Central memory CD8-positive, alpha-beta T cell (primary cell): ENCODE measurements around the gene LCN12.
A peak's percentile ranks its signal among the peaks of the same experiment; 100 is the strongest.

ENCODE experiments used
- ATAC-seq: fragments of 150-1000 bp; cut with Tn5 transposase; replicated peaks from 2 replicates; pipeline ENCODE4 v1.10.0; 2022; ENCODE audit warnings: mild to moderate bottlenecking, moderate FRiP score, moderate number of reproducible peaks; ENCODE audit not compliant: poor library complexity, severe bottlenecking; ENCODE audit errors: extremely low read depth
- DNase-seq, 2 donors: peaks; one replicate each; pipeline ENCODE4 v3.0.0; 2021; ENCODE audit warnings: low spot score in 2 of 2
- H3K27ac Mint-ChIP-seq: one replicate; pipeline ENCODE4 v1.8.0; 2022; ENCODE audit warnings: low read depth, mild to moderate bottlenecking, moderate library complexity, mixed read lengths
- H3K27me3 Mint-ChIP-seq: one replicate; pipeline ENCODE4 v1.8.0; 2022; ENCODE audit warnings: mixed read lengths
- H3K36me3 Mint-ChIP-seq: one replicate; pipeline ENCODE4 v1.8.0; 2022; ENCODE audit warnings: mild to moderate bottlenecking, moderate library complexity, mixed read lengths; ENCODE audit not compliant: insufficient read depth
- H3K4me1 Mint-ChIP-seq: one replicate; pipeline ENCODE4 v1.8.0; 2022; ENCODE audit warnings: mixed read lengths
- H3K4me3 Mint-ChIP-seq: one replicate; pipeline ENCODE4 v1.8.0; 2022; ENCODE audit warnings: mild to moderate bottlenecking, moderate library complexity, mixed read lengths
- H3K9me3 Mint-ChIP-seq: one replicate; pipeline ENCODE4 v1.8.0; 2022; ENCODE audit warnings: mixed read lengths

The LCN12 gene

DNA sequence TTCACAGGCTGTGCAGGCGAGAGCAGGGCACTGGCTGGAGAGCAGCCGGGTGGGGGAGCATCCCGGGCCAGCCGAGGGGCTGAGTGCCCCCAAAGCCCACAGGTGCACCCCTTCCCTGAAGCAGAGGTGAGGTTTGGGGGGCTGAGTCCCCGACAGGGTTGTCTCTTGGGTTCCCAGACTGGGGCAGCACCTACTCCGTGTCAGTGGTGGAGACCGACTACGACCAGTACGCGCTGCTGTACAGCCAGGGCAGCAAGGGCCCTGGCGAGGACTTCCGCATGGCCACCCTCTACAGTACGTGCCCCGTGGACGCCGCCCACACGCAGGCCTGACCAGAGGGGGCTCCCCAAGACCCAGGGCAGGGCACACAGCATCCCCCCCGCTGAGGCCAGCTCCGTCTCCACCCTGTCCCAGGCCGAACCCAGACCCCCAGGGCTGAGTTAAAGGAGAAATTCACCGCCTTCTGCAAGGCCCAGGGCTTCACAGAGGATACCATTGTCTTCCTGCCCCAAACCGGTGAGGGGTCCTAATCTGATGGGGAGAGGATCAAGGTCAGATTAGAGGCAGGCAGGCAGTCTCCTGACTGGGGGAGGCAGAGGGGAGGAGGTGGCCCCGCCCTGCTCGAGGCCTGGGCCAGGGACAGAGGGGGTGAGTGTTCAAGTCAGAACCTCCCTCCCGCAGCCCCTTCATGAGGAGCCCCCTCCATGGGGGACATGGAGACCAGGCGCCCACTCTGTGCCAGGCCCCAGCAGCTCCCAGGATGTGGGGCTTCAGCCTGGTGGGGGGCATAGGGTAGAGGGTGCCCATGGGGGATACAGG is 27.9 kb downstream of the LCN12 start:
- H3K4me3 Mint-ChIP-seq, result no peak overlapping the region
- peaks cover 12% of the 10 kb centered on the region for H3K27me3 Mint-ChIP-seq
- H3K36me3 Mint-ChIP-seq, result peaks cover 2% of the 10 kb centered on the region
- ATAC-seq, result no peak
- DNase-seq, result no peak
- no peaks in the 10 kb centered on the region for H3K9me3 Mint-ChIP-seq
- H3K4me1 Mint-ChIP-seq, result peaks cover 24% of the 10 kb centered on the region
- H3K27ac Mint-ChIP-seq, result no peak overlapping the region

DNA sequence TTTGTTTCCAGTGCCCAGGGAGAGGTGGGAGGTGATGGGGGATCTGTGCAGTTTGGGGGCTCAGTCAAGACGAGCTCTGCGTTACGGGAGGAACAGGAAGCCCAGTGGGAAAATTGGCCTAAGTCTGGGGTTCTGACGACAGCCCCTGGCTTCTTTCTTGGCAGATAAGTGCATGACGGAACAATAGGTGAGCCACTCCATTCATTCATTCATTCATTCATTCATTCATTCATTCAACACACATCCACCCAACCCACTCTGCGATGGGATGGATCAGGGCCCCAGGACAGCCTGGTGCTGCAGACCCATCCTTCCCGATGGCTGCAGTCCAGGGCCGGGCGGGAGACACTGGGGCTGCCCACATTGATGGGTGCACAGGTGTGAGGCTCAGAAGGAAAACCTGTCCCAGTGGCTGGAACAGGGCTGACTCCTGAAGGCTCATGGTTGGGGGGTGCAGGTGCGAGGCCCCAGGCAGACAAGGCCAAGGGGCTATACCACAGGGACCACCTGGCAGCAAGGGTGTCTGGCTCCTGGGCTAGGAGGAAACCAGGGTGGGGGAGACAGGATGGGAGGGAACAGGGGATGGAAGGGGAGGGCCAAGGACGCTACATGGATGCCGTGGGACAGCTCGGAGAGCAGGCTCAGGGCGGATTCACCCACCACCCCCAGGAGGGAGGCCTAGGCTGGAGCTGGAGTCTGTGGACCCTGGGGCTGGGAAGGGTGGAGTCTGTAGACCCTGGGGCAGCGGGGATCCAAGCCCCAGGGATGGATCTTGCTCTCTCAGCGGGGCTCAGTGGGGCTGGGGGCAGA is 28.8 kb downstream of the LCN12 start:
- no peak overlapping the region for H3K27ac Mint-ChIP-seq
- no peaks in the 10 kb centered on the region for H3K9me3 Mint-ChIP-seq
- no peak for ATAC-seq

DNA sequence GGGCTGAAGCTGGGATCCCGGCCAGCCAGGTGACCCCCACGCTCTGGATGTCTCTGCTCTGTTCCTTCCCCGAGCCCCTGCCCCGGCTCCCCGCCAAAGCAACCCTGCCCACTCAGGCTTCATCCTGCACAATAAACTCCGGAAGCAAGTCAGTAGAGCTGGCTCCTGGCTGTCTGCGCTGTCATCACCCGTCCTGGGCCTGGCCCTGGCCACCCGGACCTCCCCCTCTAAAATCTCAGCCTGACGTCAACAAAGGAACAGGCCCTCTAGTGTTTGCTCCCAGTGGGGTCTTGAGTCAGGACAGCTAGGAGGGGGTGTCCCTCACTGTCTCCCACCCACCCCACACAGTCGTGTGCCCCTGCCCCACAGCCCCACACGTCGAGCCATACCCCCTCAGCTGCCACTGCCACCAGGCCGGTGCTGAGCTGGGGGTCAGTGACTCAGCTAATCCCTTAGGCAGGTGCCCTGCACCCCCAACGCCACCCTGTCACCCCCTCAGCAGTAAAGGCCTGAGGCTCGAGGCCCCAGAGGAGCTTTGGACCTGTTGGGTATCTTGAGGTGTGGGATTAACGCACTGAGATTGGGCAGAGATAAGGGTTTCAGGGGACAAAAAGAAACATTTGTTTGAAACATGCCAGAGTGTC is 29.6 kb downstream of the LCN12 start:
- DNase-seq (no peak), ATAC-seq (no peak)
- Mint-ChIP-seq H3K36me3 (peaks cover 2% of the 10 kb centered on the region), H3K4me1 (peaks cover 7% of the 10 kb centered on the region), H3K27me3 (peaks cover 12% of the 10 kb centered on the region), H3K27ac (no peak overlapping the region), H3K9me3 (no peaks in the 10 kb centered on the region), H3K4me3 (no peak overlapping the region)

More for the DNA sequence above, 28.8 kb downstream of the LCN12 start:
- Mint-ChIP-seq H3K36me3 (peaks cover 2% of the 10 kb centered on the region), H3K4me1 (peaks cover 15% of the 10 kb centered on the region), H3K27me3 (peaks cover 12% of the 10 kb centered on the region), H3K4me3 (no peak overlapping the region)
- no peak for DNase-seq

DNA sequence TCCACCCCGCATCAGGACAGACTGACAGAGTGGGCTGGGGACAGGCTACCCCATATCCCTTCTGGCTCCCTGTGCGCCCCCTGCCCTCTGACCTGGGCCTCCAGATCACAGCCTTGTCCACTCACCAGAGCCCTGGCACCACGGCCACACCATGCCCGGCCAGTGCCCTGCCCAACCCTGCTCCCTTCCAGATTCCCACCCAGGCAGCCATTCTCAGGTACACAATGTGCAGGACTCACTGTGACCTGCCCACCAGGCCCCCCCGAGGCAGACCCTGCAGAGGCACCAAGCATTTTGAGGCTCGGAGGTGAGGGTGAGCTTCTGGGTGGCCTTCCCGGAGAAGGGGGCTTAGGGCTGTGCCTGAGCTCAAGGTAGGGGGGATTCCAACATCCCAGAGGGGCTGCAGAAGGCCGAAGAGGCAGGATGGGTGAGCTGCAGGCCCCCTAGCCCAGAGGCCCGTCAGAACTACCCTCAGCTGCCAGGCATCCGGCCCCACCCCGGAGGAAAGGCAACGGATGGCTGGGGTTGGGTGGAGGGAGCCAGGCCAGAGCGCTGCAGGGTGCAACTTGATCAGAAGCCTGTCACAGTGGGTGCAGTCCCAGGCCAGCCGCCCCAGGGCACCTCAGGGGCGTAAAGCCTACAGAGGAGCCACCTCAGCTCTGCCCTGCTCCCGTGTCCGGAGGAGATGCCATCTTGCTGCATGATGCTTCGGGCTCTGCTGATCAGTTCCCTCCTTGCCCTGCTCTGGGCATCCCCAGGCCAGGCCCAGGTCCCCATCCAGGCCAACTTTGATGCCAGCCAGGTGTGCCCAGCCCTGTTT is 30.4 kb downstream of the LCN12 start, which contains the start of gene LCNL1:
Gene LCNL1 (plus strand): TSS at position 762 of the 820 bp plus-strand sequence. CDS start 594 bp downstream, outside the sequence.
- Mint-ChIP-seq H3K9me3 (no peaks in the 10 kb centered on the region), H3K4me1 (peaks cover 7% of the 10 kb centered on the region), H3K27ac (no peak within 1 kb of the TSS), H3K4me3 (no peak within 1 kb of the TSS), H3K36me3 (peaks cover 2% of the 10 kb centered on the region), H3K27me3 (peaks cover 12% of the 10 kb centered on the region)
- ATAC-seq, result no peak
- DNase-seq, result no peak

DNA sequence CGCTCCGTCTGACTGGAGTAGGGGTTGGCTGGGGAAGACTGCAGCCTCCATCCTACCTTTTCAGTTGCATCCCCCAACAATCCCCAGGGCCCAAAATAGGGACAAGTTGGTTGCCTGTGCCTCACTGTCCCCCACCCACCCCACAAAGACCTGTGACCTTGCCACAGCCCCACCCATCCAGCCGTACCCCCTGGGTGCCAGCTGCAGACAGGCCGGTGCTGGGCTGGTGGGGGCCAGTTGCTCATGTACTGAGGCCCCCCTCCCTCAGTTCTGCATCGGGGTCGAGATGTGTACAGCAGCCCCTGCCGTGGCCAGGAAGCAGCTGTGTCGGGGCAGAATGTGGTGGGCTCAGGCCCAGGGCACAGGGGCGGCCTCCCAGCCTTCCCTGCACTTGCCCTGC is 31.1 kb downstream of the LCN12 start:
- no peak for ATAC-seq
- peaks cover 12% of the 10 kb centered on the region for H3K27me3 Mint-ChIP-seq
- no peaks in the 10 kb centered on the region for H3K9me3 Mint-ChIP-seq
- no peak overlapping the region for H3K4me3 Mint-ChIP-seq
- H3K4me1 Mint-ChIP-seq, result peaks cover 7% of the 10 kb centered on the region
- H3K27ac Mint-ChIP-seq, result no peak overlapping the region
- peaks cover 2% of the 10 kb centered on the region for H3K36me3 Mint-ChIP-seq
- no peak for DNase-seq

DNA sequence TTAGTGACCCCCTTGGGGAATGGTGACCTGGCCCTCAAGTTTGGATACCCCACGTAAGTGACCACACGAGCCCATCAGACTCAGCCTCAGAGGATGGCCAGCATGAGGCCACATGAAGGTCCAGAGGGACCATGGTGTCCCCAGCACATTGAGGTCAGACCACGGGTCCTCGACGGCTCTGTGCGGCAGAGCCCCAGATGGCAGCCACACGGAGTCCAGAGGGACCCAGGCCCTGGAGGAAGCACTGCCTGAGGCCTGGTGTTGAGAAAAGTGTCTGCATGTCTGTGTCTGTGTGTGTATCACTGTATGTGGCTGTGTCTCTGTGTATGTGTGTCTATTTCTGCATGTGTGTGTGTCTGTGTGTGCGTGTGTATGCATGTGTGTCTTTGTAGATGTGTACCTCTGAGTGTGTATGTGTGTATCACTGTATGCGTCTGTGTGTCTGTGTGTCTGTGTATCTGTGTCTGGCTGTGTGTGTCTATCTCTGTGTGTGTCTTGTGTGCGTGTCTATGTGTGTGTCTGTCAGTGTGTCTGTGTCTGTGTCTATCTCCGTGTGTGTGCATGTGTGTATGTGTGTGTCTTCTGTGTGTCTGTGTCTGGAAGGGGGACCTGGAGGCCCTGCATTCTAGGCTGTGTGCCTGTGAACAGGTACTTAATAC is 31.7 kb downstream of the LCN12 start:
- Mint-ChIP-seq H3K27me3 (peaks cover 12% of the 10 kb centered on the region), H3K36me3 (peaks cover 2% of the 10 kb centered on the region), H3K4me1 (peaks cover 7% of the 10 kb centered on the region), H3K4me3 (no peak overlapping the region), H3K9me3 (no peaks in the 10 kb centered on the region), H3K27ac (no peak overlapping the region)
- ATAC-seq, result no peak
- DNase-seq, result no peak

DNA sequence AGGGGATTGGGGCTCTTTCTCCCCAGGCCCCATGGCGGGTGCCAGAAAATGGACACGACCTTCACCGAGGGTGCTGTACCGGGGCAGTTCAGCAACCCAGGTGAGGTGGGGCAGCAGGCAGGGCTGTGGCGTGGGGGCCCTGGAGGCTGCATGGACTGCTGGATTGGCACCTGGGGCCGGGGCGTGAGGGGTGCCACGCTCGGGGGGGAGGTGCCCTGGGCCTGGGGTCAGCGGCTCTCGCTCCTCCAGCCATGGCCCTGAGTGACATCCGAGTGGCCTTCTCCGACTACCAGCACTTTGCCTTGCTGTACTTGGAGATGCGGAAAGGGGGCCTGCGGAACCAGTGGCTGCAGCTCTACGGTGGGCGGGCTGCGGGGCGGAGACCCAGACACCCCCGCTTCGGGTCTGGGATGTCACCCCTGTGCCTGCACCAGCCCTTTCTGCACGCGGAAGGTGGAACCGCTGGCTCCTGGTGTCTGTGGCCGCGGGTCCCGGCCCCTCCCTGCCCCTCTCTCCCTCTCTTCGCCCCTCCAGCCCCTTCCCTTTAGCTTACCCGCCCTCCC is 32.5 kb downstream of the LCN12 start:
- Mint-ChIP-seq H3K4me1 (peaks cover 7% of the 10 kb centered on the region), H3K27ac (no peak overlapping the region), H3K36me3 (peaks cover 2% of the 10 kb centered on the region), H3K4me3 (peak overlapping the region; percentile 41), H3K9me3 (no peaks in the 10 kb centered on the region), H3K27me3 (peaks cover 12% of the 10 kb centered on the region)
- DNase-seq (no peak), ATAC-seq (no peak)

DNA sequence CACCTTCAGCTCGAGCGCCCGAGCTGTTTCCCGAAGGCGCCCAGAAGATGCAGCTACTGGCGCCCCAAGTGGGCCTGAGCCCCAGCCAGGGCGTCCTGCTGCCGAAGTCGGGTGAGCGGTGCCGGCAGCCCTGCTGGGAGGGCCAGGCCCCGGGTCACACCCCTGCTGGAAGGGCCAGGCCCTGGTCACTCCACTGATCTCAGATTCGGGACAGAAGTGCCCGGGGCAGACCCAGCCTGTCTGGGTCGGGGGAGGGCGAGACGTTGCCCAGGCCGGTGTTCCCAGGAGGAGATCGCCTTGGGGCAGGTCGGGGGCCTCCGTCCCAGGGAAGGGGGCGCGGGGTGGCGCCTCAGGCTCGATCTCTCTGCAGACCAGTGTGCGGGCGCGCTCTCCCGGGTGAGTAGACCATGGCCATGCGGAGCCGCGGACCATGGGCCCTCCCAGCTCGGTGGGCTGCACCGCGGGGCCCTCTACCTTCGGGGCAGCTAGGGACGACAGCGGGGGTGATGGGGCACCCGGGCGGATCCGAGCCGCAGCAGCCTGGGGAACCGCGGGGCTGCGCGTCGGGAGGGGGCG is 33.0 kb downstream of the LCN12 start:
- DNase-seq (no peak), ATAC-seq (peak; percentile 43)
- Mint-ChIP-seq H3K4me3 (peak overlapping the region; percentile 41), H3K27ac (no peak overlapping the region), H3K27me3 (peaks cover 12% of the 10 kb centered on the region), H3K9me3 (no peaks in the 10 kb centered on the region), H3K4me1 (peaks cover 7% of the 10 kb centered on the region), H3K36me3 (peaks cover 2% of the 10 kb centered on the region)

DNA sequence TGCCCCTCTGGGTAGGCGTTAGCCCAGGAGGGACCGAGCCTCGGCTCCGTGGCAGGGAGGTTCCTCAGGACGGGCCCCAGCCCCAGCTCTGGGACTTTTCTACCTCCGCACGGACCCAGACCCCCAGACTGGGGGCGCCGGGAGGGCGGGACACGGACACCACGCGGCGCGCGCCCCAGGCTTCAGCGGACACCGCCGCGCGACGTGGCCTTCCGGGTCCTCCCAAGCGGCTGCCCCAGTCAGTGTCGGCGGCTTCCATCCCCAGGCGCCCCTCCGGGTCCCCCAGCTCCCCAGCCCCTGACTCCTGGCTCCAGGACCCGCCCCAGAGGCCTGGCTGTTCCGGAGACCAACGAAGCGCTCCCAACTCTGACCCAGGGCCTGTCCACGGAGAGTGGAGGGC is 33.8 kb downstream of the LCN12 start:
- Mint-ChIP-seq H3K36me3 (peaks cover 2% of the 10 kb centered on the region), H3K27me3 (peaks cover 12% of the 10 kb centered on the region), H3K9me3 (no peaks in the 10 kb centered on the region), H3K4me1 (peaks cover 7% of the 10 kb centered on the region), H3K27ac (no peak overlapping the region), H3K4me3 (no peak overlapping the region)
- ATAC-seq (no peak), DNase-seq (no peak)

DNA sequence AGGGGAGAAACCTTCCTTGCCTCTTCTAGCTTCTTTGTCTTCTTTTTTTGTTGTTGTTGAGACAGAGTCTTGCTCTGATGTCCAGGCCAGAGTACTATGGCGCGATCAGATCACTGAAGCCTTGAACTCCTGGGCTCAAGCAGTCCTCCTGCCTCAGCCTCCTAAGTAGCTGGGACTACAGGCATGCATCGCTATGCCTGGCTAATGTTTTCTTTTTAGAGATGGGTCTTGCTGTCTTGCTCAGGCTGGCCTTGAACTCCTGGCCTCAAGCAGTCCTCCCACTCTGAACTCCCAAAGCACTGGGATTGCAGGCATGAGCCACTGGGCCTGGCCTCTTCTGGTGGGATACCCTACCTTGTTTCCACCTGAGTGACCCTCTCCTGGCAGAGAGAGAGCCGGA is 36.8 kb downstream of the LCN12 start:
- no peak for ATAC-seq
- Mint-ChIP-seq H3K9me3 (no peaks in the 10 kb centered on the region), H3K36me3 (peaks cover 14% of the 10 kb centered on the region), H3K4me3 (no peak overlapping the region), H3K27ac (no peak overlapping the region), H3K27me3 (peaks cover 7% of the 10 kb centered on the region), H3K4me1 (peaks cover 10% of the 10 kb centered on the region)
- DNase-seq, result no peak

DNA sequence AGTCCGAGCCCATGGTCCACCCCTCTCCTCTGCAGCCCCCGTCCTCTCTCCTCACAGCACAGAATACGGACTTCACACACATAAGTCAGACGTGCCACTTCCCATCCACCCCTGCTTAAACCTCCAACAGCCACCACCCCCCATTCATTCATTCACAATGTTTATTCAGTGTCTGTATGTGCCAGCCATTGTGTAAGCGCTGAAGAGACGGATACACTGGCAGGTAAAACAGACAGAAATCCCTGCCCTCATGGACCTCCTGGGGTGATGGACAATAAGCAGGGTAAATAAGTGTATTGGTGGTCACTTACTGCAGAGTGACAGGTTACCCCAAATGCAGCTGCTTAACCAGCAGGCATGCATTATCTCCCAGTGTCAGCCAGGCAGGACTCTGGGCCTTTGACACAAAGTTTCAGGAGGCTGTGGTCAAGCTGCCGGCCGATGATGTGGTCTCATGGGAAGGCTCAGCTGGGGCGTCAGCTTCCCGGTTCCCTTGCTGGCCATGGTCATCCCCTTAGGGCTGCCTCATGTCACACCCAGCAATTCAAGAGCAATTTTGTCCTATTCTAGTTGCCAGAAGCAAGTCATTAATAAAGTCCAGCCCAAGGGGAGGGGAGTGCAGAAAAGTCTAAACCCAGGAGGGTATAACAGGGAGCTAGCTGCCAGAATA is 38.3 kb downstream of the LCN12 start:
- Mint-ChIP-seq H3K27me3 (no peaks in the 10 kb centered on the region), H3K27ac (no peak overlapping the region), H3K9me3 (no peaks in the 10 kb centered on the region), H3K4me1 (peaks cover 9% of the 10 kb centered on the region), H3K4me3 (peak overlapping the region; percentile 85), H3K36me3 (peaks cover 18% of the 10 kb centered on the region)
- ATAC-seq (no peak), DNase-seq (no peak)
